C4-2B (cell line): ENCODE data around the gene ERI3.

Experiments
- H3K27ac ChIP-seq: fragments of 450-650 bp; 2 replicates; pipeline ENCODE4 v1.5.1; 2017
- ZFX ChIP-seq: fragments of 450-650 bp; IDR thresholded peaks from 2 replicates; pipeline ENCODE4 v1.6.1; 2017
- TF ChIP-seq, protein P1 (sequence below): fragments of 450-650 bp; conservative IDR thresholded peaks from 2 replicates; pipeline ENCODE4 v1.5.1; 2017; ENCODE audit warnings: mild to moderate bottlenecking

ERI3 gene

DNA sequence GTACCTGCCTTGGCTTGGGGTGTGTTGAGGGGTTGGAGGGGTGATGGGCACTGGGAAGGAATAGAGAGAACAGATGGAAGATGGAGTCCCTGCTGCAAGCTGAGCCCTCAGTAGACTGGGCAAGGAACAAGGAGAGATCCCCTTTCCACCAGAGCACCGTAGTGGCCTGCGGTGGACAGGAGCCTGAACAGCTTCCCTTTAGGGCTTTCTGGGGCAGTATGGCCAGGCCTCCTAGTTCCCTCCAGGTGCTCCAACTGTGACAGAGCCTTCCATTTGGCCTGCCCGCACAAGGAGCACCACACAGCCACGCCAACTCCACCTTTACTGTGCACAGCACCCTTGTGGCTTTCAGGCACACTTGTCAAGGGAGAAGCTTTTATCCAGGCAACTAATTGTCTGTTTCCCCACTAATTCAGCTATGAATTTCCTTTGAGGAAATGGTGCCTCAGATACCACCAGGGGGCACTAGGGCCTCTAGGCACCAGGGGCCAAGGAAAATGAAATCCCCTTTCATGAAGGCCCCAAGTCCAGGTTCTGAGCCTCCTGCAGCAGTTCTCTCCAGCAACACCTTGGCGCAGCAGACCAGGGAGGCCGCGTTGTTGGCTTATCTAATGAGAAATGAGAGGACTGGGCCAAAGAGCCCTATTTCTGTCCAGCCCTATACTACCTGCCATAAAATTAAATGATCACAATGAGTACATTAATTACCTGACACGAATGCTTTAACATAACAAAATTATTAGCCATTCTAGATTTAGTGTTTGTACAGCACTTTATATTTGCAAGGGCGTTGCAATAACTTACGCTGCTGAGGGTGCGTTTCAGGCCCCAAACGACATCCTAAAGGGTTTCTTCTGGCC, 23.1 kb upstream of the ERI3 start:
- H3K27ac ChIP-seq = no peak overlapping the region
- no peak for TF ChIP-seq ZFX
- TF ChIP-seq, protein P1, sequence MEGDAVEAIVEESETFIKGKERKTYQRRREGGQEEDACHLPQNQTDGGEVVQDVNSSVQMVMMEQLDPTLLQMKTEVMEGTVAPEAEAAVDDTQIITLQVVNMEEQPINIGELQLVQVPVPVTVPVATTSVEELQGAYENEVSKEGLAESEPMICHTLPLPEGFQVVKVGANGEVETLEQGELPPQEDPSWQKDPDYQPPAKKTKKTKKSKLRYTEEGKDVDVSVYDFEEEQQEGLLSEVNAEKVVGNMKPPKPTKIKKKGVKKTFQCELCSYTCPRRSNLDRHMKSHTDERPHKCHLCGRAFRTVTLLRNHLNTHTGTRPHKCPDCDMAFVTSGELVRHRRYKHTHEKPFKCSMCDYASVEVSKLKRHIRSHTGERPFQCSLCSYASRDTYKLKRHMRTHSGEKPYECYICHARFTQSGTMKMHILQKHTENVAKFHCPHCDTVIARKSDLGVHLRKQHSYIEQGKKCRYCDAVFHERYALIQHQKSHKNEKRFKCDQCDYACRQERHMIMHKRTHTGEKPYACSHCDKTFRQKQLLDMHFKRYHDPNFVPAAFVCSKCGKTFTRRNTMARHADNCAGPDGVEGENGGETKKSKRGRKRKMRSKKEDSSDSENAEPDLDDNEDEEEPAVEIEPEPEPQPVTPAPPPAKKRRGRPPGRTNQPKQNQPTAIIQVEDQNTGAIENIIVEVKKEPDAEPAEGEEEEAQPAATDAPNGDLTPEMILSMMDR = peak; percentile 84

DNA sequence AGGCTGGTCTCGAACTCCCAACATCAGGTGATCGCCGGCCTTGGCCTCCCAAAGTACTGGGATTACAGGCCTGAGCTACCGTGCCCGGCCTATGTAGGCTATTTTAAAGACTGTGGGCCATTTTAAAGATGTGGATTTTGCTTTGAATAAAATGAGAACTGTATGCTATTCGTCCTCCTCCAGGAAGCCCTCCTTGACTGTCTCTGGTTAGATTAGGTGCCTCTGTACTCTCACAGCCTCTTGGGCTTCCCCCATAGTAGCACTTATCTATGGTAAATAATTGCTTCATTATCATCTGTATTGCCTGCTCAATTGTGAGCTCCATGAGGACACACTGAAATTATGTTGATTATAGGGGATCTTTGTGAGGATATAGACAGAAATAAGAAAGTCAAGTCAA, 20.5 kb upstream of the ERI3 start:
- no peak overlapping the region for H3K27ac ChIP-seq
- no peak for TF ChIP-seq ZFX
- TF ChIP-seq, protein P1 = no peak

DNA sequence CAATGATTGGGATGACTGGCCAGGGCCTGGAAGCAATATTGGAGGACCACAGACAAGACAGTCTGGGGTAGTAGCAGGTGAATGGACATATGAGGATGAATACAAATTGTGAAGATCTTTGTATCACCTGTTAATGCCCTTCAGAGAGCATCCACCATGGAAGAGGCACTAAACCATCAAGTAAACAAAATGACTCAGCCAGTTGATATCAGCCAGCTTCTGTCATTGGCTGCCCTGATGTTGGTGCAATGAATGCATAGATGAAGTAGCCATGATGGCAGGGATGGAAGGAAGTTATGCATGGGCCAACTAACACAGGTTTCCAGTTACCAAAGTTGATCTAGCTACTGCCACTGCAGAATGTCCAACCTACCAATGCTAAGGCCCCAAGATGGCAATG, 16.1 kb upstream of the ERI3 start:
- TF ChIP-seq, protein P1 = no peak
- no peak for TF ChIP-seq ZFX
- no peak overlapping the region for H3K27ac ChIP-seq

DNA sequence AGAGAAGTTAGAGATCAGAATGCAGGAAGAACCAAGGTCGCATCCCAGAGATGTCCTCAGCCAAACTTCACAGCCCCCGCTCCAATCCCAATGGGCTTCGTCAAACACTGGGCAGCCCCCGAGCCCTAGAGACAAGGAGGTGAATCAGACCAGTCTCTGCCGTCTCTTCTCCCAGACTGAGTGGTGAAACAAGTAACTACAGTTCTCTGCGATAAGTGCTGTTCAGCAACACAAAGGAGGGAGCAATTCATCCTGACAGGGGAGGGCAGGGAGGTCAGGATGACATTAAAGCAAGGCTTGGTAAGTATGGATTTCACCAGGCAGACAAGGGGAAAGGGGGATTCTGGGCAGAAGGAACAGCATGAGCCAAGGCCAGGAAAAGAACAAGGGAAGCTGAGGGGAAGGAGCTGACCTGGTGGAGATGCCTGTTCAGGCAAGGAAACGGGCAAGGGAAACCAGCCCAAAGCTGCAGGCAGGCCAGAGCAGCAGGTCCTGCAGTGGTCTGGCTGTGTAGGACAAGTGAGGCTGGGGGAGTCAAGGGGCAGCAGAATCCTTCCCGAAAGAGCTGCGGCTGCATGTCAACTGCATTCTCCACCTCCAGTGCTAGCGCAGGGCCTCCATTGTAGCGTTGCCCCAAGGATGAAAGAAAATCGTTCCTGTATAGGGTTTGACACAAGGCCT, 13.6 kb upstream of the ERI3 start:
- no peak overlapping the region for H3K27ac ChIP-seq
- TF ChIP-seq, protein P1 = no peak
- TF ChIP-seq ZFX = no peak

DNA sequence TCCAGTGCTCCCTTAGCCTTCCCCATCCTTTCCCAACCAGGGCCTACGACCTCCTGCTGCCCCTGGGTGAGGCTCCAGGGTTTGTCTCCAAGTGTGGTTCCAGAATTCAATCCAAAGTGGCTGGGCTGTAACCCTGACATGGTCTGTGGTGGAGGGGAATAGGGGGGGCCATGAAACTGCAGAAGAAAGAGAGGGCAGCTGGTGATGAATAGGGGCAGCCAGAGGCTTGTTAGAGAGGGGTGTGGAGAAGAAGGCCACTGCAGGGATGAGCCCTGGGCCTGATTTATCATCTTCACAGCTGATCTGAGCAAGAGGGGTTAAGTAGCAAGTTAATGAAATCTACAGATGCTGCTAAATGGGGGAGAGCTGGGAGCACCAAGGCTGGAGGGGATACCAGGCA, 12.9 kb upstream of the ERI3 start:
- H3K27ac ChIP-seq = no peak overlapping the region
- TF ChIP-seq, protein P1 = no peak
- TF ChIP-seq ZFX = no peak

DNA sequence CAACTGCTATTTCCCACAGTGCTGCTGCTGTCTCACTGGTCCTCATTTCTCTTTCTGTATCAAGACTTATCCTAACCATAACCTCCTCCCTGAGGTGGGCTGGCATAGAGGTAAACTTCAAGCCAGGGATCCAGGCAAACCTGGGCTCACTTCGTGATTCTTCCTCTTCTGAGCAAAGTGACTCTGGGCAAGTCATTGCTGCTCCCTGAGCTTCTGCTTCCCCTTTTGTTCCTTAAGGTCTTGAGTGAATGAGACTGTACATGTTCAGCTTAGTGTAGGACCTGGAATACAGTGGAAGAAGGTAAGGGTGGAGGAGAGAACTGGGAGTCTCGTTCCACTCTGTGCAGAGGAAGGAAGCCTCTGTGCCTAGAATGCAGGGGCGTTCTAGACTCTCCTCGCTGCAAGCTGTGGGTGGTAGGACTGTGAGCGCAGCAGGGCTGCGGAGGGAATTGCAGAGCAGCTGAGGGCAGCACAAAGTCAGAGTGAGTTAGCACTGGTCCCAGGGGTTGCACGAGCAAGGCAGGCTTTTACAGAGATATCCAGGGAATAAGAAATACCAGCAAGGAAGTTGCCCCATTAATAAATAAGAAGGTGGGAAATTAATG, 11.4 kb upstream of the ERI3 start:
- no peak overlapping the region for H3K27ac ChIP-seq
- no peak for TF ChIP-seq ZFX
- TF ChIP-seq, protein P1 = no peak

DNA sequence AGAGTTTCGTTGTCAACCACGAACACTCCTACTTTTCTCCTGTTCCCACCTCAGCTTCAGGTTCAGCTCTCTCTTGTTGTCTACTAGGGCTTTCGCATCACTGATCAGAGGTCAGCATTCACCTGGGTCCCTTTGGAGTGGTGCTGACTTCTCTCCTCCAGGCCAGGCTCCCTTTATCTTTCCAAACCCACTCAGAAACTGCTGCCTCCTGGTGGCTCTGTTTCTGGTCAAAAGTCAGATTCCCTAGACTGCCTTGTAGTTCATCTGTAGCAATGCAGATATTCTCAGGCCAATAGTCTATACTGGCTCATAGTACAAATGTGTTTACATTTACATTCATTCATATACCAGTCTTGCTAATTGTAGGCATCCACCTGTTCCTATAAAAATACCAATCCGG, 6.4 kb upstream of the ERI3 start:
- H3K27ac ChIP-seq = no peak overlapping the region
- TF ChIP-seq, protein P1 = no peak; the same call in 1 of the 2 replicates
- TF ChIP-seq ZFX = no peak
